ENCODE results near the gene GPR17.

GPR17 gene

DNA sequence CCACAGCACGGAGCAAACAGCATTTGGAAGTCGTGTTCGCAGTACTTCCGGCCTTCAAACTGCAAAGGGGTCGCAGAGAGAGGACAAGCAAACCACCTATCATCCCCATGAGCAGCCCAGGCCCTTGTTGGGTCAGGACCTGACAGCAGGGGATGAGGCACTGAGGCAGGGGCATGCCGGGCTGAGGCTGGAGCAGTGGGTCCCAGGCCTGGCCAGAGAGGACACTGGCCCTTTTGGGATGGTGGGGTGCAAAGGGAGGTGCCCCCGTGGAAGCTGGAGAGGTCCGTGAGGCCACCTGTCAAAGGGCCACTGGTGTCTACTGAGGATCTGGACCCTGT, 8.9 kb downstream of the GPR17 start:
- DNase-seq (ENCODE audit: low spot score) = no peak

DNA sequence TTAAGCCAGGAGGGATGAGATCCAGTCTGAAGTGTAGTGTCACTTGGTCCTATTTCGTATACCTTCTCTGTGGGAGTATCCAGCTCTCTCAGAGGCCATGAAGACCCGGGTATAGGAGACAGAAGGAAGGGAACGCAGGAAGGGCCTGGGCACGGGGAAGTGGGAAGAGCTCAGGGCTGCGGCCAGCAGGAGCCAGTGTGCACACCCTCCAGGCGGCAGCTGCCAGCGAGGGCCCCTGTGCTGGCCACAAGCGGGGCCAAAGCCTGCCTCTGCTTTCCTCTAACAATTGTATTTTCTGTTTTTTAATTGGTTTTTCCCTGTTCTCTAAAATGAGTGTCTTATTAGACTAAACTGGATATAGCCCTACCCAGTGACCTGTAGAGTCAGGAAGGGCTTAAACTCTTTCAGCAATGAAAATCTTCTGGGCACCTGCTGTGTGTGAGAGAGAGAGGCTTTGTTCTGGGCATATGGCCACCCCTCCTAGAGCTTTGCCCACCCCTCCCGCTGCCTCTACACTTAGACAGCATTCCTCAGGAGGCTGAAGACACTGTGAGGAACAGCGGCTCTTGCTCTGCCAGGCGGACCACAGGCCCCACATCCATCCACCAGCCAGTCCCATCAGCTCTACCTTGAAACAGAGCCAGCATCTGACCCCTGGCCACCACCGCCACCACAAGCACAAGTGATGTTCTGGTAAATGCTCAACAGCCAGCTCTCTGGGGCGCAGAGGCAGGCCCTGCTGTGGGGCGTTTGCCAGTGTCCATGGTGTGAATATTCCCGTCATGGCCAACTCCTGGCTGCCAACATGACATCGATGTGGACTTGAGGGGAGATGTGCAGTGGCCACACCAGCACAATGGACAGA, 9.5 kb downstream of the GPR17 start:
- DNase-seq (ENCODE audit: low spot score) = no peak

DNA sequence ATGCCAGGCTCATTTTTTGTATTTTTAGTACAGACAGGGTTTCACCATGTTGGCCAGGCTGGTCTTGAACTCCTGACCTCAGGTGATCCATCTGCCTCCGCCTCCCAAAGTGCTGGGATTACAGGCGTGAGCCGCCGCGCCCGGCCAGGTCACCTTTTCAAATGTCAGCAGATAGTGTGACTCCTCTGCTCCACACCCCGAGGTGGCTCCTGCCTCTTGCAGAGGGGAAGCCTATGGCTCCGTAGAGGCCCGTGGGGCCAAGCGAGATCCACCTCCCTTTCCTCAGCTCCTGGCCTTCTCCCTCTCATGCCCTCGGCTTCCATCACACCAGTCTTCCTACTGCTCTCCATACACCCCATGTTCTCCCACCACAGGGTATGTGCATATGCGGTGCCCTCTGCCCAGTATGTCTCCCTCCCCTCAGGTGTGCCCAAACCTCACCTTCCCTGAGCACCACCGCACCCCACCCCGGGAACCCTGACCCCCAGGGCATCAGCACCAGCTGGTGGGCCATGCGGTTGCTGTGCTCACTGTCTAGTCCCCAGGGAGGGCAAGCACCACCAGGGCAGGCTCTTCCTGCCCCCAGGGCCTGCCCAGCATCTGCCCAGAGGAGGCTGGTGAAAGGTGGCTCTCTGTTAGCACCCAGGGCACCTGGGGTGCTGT, 10.7 kb downstream of the GPR17 start:
- no peak for DNase-seq (ENCODE audit: low spot score)

DNA sequence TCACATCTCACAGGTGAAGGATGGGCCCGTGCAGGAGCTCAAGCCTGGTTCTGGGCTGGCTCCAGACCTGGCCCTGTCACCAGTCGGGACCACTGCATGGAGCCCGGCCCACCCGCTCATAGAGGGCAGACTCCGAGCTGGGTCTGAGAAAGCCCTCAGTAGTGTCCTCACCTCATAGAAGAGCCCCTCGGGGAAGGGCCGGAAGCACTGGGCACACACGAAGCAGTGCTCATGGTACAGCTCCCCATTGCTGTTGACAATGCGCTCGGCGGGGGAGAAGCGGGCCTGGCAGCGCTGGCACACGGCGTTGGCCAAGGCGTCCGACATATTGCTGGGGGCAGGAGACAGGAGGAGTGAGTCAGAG, 11.3 kb downstream of the GPR17 start:
- DNase-seq (ENCODE audit: low spot score) = no peak

DNA sequence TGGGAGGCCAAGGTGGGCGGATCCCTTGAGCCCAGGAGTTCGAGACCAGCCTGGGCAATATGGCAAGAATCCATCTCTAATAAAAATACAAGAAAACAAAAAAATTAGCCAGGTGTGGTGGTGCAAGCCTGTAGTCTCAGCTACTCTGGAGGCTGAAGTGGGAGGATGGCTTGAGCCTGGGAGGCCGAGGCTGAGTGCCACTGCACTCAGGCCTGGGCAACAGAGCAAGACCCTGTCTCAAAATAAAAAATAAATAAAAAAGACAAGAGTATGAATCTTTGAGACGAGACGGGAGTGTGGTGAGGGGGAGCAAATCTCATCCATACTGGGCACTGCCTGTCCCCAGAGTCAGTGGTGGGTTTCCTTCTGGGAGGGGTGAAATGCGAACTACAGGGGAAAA, 12.2 kb downstream of the GPR17 start:
- no peak for DNase-seq (ENCODE audit: low spot score)

DNA sequence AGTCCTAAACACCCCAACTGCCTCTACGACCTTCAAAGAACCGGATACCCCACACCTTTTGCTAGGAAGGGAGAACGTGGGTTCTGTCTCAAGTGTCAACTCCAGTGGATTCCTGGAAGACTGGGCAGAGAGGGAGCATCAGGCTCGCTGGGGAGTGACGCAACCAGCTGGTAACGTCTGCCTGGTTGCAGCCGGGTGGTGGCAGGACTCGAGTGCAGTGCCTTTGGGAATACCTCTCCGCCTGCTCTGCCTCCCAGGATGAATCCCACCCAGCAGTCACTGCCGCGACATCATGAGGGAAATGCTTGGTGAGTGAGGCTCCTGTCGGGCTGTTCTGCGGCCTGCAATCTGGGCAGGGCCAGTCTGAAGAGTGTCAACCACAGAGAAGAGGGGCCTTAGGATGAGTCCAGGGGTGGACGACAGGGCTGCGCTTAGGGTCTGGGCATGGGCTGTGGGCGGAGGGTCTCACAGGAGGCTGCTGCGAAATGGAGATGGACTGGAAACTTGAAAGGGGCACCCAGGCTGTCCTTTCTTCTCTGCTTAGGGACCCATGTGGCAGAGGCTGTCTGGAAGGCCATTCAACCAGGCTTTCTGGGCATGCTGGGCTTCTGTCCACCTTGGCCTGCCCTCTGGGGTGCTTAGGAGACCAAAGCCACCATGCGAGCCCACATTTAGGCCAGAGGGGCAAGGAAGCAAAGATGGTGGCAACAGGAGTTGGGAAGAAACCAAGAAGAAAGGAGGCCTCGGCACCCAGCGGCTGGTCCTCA, 12.9 kb downstream of the GPR17 start:
- no peak for DNase-seq (ENCODE audit: low spot score)

DNA sequence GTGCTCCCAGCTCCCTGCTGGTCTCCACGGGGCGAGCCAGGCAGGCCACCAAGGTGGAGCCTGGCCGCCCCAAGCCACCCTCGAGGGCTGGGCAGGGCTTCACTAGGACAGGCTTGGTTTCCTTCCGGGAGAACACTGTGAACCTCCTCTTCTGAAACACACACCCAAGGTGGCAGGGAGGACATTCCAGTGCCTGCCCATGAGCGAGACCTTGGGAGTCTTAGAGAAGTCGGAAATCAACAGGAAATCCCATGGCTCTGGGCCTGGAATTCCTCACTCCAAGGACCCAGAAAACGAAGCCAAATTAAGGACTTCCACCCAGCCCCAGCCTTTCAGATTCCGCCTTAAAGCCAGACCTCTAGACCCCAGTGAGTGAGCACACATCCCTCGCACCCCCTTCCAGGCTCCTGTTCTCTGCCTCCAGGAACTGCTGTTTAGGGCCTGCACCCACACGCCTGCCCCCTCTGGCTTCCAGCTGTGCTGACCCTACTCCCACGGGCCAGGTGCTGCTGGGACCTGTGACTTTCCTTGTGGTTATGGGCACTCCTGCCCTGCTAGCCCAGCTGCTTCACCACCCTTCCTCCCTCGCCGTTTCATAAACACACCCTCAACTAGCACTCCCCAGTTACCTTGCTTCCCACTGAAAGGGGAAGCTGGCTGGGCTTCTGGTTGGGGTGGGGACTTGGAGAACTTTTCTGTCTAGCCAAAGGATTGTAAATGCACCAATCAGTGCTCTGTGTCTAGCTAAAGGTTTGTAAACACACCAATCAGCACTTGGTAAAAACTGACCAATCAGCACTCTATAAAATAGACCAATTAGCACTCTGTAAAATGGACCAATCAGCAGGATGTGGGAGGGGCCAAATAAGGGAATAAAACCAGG, 13.7 kb downstream of the GPR17 start:
- no peak for DNase-seq (ENCODE audit: low spot score)

DNA sequence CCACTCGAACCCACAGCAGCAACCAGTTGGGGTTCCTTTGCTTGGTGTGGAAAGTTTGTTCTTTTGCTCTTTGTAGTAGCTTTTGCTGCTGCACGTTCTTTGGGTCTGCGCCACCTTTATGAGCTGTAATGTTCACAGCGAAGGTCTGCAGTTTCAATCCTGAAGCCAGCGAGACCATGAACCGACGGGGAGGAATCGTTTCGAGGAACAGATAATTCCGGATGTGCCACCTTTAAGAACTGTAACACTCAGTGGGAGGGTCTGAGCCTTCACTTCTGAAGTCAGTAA, 14.3 kb downstream of the GPR17 start:
- DNase-seq (ENCODE audit: low spot score) = no peak

DNA sequence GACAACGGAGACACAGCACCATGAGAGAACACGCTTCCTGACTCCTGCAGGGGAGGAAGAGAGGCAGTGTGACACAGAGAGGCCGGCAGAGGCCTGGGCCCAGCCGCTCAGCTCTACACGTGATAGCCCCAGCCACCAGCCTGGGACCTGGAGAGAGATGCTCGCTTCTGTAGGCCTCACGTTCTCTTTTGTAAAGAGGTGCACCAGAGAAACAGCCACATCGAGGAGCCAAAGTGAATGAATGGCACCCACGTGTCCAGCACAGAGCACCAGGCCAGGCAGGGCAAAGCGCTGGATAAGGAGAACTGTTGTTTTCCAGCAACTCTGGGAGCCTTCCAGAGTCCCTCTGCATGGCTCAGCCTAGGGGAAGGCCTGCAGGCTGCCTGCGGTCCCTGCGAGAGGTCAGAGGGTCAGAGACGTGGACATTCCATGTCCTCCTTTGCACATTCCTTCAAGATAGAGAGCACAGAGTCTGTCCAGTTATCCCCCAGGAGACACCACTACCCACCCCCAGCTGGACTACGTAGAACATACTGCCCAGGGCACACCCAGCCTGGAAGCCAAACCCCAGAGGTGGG, 15.2 kb downstream of the GPR17 start:
- no peak for DNase-seq (ENCODE audit: low spot score)

DNA sequence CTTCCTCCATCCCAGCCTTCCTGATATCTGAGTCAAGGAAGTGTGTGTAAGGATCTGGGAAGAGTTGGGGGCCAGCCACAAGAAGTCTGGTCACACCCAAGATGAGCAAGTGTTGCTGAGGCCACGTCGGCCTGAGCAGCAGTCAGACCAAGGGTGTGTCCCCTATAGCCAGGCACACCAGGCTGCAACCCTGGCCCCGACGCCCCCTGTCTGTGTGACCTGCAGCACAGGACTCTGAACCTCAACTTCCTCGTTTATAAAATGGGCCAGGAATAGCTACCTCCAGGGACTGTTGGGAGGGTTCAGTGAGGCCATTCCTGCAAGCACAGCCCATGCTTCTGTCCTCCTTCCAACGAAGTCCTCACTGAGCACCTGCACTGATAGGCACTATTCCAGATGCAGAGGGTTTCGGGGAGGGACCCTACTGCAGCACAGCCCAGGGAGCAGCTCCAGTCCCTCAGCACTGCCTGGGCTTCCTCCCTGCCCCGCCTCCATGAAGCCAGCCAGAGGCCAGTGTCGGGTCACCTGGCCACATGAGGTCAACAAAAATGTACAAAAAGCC, 16.1 kb downstream of the GPR17 start:
- no peak for DNase-seq (ENCODE audit: low spot score)

DNA sequence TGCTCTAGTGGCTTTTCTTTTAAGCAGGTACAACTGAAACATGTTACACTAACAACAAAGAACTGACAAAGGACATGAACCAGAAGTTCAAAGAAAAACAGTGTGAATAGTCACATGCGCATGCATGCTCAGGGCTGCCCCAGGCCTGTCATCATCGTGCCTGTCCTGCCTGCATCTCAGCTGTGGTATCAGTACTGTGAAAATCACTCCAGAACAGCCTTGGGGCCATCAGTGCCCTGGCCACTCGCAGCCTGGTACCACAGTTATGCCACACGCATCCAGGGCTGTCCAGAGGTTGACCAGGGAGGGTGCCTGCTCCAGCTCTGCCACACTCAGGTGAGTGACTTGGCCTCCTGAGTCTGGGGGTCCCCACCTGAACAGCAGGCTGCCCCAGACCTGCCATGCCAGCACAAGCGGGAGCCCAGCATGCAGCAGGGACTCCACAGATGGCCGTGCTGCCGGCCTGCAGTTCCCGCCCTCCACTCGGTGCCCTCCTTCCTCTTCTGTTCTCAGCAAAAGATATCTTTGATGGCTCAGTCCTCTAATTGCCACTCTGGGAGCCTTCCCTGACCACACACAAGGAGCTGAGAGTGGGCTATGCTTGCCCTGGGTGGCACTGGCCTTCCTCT, 17.1 kb downstream of the GPR17 start:
- DNase-seq (ENCODE audit: low spot score) = no peak

DNA sequence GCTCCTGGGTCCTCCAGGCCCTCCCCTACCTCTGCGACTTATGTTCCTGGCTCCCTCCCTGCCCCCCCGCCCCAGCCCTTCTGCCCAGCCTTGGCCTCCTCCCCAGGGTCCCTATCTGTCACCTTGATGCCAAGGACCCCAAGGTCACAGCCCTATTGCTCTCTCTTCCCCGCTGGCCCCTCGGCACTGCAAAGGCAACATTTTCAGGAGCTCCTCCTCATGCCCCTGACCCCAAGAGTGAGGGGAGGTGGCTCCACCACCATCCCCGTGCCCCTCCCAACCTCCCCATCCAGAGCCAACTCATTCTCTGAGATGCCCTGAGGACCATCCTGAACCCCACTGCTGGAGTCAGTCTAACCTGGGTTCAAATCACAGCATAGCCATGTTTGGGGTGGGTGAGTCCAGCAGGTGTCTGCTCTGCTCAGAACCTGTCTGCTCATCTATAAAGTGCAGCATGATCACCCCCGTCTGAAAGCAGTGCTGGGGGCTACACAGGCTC, 17.7 kb downstream of the GPR17 start:
- no peak for DNase-seq (ENCODE audit: low spot score)

DNA sequence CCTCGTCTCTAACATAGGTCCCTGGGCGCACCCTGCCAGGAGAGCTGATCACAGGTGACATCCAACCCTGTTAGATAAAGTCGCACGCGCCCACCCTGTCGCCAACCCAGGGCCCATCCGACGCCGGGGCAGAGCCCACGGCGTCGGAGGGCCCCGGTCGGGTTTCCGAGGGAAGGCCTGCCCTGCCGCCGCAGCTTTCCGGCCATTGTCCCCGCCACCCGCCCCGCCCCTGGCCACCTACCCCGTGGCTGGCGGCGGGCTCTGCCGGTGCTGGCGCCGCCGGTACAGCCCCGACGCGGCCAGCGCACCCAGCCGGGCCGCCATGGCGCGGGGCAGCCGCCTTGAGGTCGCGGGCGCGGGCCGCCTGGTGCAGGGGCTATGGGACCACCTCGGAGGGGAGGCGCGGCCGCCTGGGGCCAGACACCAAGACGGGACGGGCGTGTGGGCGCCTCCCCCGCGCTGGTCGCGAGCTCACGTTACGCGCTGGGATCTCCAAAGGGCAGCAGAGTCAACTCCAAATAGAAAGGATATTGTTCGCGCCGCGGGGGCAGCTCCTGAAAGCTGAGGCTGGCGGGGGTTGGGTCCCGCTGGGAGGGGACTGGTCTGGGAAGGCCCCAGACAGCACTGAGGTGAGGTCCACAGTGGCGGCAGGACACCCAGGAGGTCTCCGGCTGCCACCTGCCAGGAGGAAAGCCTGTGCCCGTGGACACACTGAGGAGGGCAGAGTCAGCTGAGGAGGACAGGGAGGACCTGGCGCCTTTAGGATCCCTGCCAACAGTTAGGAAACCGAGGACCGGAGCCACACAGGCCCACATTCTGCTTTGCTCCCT, 18.3 kb downstream of the GPR17 start:
- no peak for DNase-seq (ENCODE audit: low spot score)

DNA sequence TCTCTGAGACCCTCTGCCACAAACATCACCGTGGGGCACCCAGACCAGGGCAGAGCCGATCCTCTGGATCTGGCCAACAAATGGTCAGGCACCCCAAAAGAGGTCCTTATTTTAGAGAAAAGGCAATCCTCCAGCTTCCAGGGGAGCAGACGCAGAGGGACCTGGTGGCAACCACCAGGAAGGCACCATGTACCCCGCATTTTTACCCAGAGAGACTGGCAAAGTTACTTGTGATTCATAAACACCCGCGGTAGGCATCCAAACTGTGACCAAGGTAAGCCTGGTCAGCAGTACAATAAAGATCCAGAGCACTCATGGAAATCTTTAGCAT, 18.9 kb downstream of the GPR17 start:
- DNase-seq (ENCODE audit: low spot score) = no peak

DNA sequence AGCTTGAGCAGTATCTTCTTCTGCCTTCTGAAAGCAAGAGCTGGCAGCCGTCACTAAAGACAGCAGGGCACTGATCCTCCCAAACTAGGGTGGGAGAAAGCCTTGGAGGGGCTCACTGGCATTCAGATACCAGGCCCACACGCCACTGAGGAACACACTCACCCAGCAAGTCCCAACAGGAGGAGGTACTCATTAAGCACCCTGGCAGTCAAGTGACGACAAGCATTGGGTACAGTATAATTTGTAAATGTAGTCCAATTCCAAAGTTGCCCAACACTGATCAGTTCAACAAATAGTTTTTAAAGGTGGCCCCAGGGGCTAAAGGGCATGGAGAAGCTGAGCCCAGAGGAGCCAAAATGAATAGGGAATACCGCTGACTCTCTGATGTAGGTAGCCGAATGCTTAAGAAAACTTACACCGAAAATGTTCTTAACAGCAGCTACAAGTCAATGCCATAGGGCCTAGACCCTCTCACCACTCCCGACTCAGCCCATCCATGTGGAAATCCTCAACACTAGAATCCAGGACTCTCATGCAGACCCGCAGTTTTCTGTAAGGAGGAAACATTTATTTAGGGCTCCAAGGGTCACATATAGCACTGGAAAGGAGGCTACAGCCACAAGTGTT, 19.4 kb downstream of the GPR17 start:
- no peak for DNase-seq (ENCODE audit: low spot score)

DNA sequence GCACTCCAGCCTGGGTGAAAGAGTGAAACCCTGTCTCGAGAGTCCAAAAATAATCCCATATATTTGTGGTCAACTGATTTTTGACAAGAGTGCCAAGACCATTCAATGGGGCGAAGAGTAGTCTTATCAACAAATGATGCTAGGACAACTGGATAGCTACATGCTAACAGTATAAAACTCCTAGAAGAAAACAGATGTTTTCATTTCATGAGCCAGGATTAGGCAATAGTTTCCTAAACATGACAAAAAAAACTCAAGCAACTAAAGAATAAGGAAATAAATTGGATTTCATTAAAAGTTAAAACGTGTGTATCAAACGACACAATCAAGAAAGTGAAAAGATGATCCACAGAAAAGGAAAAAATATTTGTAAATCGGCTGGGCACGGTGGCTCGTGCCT, 23.1 kb downstream of the GPR17 start:
- no peak for DNase-seq (ENCODE audit: low spot score)

DNA sequence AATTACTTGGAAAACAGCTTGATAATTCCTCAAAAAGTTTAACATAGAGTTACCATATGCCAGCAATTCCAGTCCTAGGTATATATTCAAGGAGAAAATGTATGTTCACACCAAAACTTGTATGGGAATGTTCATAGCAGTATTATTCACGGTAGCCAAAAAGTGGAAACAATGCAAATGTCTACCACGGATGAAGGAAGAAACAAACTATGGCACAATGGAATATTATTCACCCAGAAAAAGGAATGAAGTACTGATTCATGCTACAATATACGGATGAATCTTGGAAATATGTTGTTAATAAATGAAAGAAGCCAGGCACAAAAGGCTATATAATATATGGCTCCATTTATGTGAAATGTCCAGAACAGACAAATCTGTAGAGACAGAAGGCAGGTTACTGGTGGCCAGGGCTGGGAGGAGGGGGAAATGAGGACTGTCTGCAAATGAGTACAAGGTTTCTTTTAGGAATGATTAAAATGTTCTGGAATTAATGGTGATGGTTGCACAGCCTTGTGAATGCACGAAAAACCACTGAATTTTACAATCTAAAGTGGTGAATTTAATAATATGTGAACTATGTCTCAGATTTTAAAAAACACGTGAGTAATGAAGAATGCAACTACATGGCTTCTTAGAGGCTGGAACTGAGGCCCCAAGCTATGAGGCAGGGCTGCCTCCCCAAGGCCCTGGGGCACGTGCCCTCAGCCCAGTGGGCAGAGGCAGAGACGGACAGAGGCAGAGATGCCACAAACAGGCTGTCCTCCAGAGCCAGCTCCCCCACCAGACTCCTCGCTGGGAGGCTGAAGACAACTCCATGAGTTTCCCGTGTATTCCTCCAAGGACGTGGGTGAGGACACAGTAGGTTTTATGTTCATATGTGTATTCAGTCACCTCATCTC, 24.4 kb downstream of the GPR17 start:
- DNase-seq (ENCODE audit: low spot score) = no peak

DNA sequence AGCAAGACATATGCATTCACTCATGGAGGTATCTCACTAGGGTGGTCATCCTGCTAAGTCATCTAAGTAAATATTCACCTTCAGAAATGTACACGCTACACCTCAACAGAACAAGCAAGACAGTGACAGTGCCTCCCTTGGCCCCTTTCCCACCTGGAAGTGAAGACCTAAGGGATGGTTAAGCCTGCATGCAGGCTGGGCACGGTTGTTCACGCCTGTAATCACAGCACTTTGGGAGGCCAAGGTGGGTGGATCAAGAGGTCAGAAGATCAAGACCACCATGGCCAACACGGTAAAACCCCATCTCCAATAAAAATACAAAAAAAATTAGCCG, 25.0 kb downstream of the GPR17 start:
- DNase-seq (ENCODE audit: low spot score) = no peak
